Measurements from ENCODE around the gene DDR1. TPM values are rescaled to one million over a fixed set of nuclear protein-coding genes. Genes with fewer than 3 reads are reported as not detected.

DDR1 gene
- total RNA-seq, 1 donor from 2014 or later: 120 TPM

GRCh38 chr6:30938730-30939129, 54.4 kb downstream of the DDR1 start:
- TF ChIP-seq CTCF (IDR thresholded peaks at IDR 0.05; ENCODE audit: partially characterized antibody, unreplicated experiment): no peak
- DNase-seq: no peak
- no peaks in the 10 kb centered on the region for H3K4me1 Mint-ChIP-seq (ENCODE audit: low read depth, unreplicated experiment)
- H3K27ac Mint-ChIP-seq (ENCODE audit: unreplicated experiment): no peak overlapping the region
- peaks cover 3% of the 10 kb centered on the region for H3K36me3 Mint-ChIP-seq (ENCODE audit: unreplicated experiment)
- H3K9me3 Mint-ChIP-seq (ENCODE audit: unreplicated experiment): peaks cover 6% of the 10 kb centered on the region
- H3K4me3 Mint-ChIP-seq (ENCODE audit: unreplicated experiment): no peak overlapping the region
- peaks cover 2% of the 10 kb centered on the region for H3K27me3 Mint-ChIP-seq (ENCODE audit: unreplicated experiment)

- Mint-ChIP-seq H3K4me3 (ENCODE audit: unreplicated experiment) (no peak overlapping the region), H3K9me3 (ENCODE audit: unreplicated experiment) (peaks cover 2% of the 10 kb centered on the region), H3K27ac (ENCODE audit: unreplicated experiment) (no peak overlapping the region), H3K27me3 (ENCODE audit: unreplicated experiment) (peaks cover 2% of the 10 kb centered on the region), H3K4me1 (ENCODE audit: low read depth, unreplicated experiment) (no peaks in the 10 kb centered on the region), H3K36me3 (ENCODE audit: unreplicated experiment) (peaks cover 3% of the 10 kb centered on the region)
- no peak for TF ChIP-seq CTCF (IDR thresholded peaks at IDR 0.05; ENCODE audit: partially characterized antibody, unreplicated experiment)
- no peak for DNase-seq
Measured at GRCh38 chr6:30939473-30939872, 55.2 kb downstream of the DDR1 start.

- Mint-ChIP-seq H3K4me1 (ENCODE audit: low read depth, unreplicated experiment) (no peaks in the 10 kb centered on the region), H3K27ac (ENCODE audit: unreplicated experiment) (no peak within 1 kb of the TSS), H3K9me3 (ENCODE audit: unreplicated experiment) (peaks cover 2% of the 10 kb centered on the region), H3K36me3 (ENCODE audit: unreplicated experiment) (peaks cover under 1% of the 10 kb centered on the region), H3K4me3 (ENCODE audit: unreplicated experiment) (no peak within 1 kb of the TSS), H3K27me3 (ENCODE audit: unreplicated experiment) (peaks cover 2% of the 10 kb centered on the region)
- no peak for TF ChIP-seq CTCF (IDR thresholded peaks at IDR 0.05; ENCODE audit: partially characterized antibody, unreplicated experiment)
- no peak for DNase-seq
Measured at GRCh38 chr6:30940361-30940986, 56.2 kb downstream of the DDR1 start, which contains the start of gene MUCL3. Gene MUCL3, plus strand, starts transcription at chr6:30940973. Its CDS starts 27 bp downstream, at chr6:30941000.

GRCh38 chr6:30942338-30943060, 58.2 kb downstream of the DDR1 start:
- H3K4me3 Mint-ChIP-seq (ENCODE audit: unreplicated experiment): no peak overlapping the region
- no peaks in the 10 kb centered on the region for H3K4me1 Mint-ChIP-seq (ENCODE audit: low read depth, unreplicated experiment)
- TF ChIP-seq CTCF (IDR thresholded peaks at IDR 0.05; ENCODE audit: partially characterized antibody, unreplicated experiment): no peak
- peaks cover 2% of the 10 kb centered on the region for H3K27me3 Mint-ChIP-seq (ENCODE audit: unreplicated experiment)
- no peaks in the 10 kb centered on the region for H3K36me3 Mint-ChIP-seq (ENCODE audit: unreplicated experiment)
- H3K27ac Mint-ChIP-seq (ENCODE audit: unreplicated experiment): no peak overlapping the region
- peaks cover 2% of the 10 kb centered on the region for H3K9me3 Mint-ChIP-seq (ENCODE audit: unreplicated experiment)
- DNase-seq: peak; percentile 38

GRCh38 chr6:30944051-30944450, 59.7 kb downstream of the DDR1 start:
- Mint-ChIP-seq H3K4me1 (ENCODE audit: low read depth, unreplicated experiment) (no peaks in the 10 kb centered on the region), H3K9me3 (ENCODE audit: unreplicated experiment) (peaks cover 2% of the 10 kb centered on the region), H3K27ac (ENCODE audit: unreplicated experiment) (no peak overlapping the region), H3K27me3 (ENCODE audit: unreplicated experiment) (peaks cover 2% of the 10 kb centered on the region), H3K4me3 (ENCODE audit: unreplicated experiment) (no peak overlapping the region), H3K36me3 (ENCODE audit: unreplicated experiment) (no peaks in the 10 kb centered on the region)
- TF ChIP-seq CTCF (IDR thresholded peaks at IDR 0.05; ENCODE audit: partially characterized antibody, unreplicated experiment): no peak
- DNase-seq: no peak
